ENCODE results near the gene GYPA.
"Not testable (repeated sequence)": the region's sequence is repeated elsewhere in the genome, so short reads cannot be mapped to it uniquely, and the experiment has no call there.

GYPA gene

GRCh38 chr4:144140594-144141295, at the start of gene GYPA:
Gene GYPA (minus strand): TSS chr4:144140718. CDS start chr4:144140635, 83 bp downstream.
- not testable (repeated sequence) for DNase-seq (ENCODE audit: low read depth in 2 of 2)

DNA sequence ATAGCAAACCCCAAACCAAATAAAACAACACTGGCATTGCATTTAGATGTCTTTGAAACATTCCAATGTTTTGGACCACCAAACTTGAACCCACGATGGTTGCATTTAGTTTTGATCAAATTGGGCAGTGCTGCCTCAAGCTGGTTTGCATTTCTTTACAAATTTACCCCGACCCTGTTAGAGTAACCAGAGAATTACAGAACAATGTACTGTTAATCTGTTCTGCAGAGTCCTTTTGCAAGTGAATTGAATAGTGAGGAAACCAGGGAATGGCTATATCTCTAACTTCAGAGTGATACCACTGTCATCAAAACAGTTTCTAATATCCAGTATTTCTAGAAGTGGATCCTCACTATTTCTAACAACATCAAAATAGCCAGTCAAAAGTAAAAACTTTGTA, 49.5 kb upstream of the GYPA start:
- no peak for DNase-seq (ENCODE audit: low read depth in 2 of 2)

GRCh38 chr4:144189121-144189520, 48.6 kb upstream of the GYPA start:
- DNase-seq (ENCODE audit: low read depth in 2 of 2), result no peak

DNA sequence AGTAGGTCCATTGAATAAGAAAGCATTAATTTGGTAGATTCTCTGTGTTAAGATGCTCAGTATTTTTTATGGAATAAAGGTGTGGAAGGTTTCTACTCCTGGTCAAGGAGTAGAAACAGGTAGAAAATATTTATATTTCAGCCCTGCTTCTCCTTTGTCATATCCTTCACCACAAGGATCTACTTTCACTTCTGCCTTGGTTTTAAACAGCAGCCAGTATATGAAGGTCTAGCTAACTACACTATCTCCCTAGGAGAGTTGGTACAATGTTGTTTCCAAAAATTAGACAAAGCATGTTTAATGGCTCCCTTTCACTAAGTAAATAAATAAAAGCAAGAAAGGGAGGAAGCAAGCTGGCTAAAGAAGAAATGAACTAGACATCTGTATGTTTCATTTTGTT, 44.6 kb upstream of the GYPA start:
- DNase-seq (ENCODE audit: low read depth in 2 of 2), result no peak

DNA sequence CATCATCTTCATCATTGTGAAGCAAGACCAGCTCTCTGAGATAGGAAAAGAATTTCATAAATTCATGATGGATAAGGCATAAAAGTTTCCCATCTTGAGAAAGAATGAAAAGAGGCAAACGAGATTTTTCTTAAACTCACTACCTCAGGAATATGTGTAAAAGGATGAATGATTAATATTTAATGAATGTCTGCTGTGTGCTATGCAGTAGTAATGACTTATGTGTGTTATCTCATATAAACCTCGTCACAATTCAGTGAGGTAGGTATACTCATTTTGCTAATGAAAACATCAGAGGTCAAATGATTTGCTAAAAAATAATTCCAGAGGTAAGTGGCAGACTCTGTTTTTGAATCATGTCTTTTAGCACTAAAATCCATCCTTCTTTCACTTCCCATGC, 42.6 kb upstream of the GYPA start:
- no peak for DNase-seq (ENCODE audit: low read depth in 2 of 2)

- no peak for DNase-seq (ENCODE audit: low read depth in 2 of 2)
Observed at GRCh38 chr4:144181391-144181790, 40.9 kb upstream of the GYPA start.

DNA sequence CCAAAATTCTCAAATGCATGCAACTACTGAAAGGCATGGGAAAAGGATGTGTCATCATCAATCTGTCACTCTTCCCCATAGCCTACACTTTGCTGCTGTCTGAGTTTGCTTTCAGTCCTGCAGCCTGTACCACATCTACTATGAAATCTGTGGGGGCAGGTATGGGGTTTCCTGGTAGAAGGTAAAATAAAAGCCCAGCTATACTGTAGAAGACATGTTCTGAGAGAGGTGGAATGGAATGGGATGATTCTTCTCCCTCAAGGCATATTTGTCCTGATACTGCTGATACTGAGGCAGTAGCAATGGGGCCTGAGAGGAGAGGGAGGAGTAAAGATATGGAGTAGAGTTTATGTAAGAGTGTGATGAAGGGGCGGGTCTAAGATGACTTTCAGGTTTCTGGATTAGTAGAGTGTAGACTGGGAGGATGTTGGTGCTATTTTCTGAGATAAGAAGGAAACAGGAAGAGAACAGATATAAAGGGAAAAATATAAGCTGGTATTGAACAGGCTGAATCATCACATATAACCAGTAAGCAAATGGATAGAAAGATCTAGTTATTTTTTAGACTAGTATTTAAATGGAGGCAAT, 38.7 kb upstream of the GYPA start:
- DNase-seq (ENCODE audit: low read depth in 2 of 2), result no peak

DNA sequence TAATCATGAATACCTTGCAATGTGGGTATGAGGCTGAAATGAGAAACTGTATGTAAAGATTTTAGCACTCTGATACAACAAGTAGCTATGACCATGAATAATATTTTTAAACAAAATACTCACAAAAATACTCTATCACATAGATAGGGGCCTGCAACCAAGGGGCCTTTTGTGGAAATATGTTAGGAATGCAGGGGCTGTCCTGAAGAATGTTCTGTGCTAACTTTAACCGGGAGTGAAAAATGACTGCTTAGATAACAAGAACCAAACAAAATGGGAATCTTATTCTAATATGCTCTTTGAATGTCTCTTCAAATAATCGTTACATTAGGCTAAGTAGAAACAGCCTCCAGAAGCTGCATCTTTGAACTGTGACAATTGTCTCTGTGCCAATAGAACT, 37.9 kb upstream of the GYPA start:
- no peak for DNase-seq (ENCODE audit: low read depth in 2 of 2)

GRCh38 chr4:144176476-144176875, 36.0 kb upstream of the GYPA start:
- no peak for DNase-seq (ENCODE audit: low read depth in 2 of 2)

GRCh38 chr4:144174401-144175067, 34.0 kb upstream of the GYPA start:
- no peak for DNase-seq (ENCODE audit: low read depth in 2 of 2)

DNA sequence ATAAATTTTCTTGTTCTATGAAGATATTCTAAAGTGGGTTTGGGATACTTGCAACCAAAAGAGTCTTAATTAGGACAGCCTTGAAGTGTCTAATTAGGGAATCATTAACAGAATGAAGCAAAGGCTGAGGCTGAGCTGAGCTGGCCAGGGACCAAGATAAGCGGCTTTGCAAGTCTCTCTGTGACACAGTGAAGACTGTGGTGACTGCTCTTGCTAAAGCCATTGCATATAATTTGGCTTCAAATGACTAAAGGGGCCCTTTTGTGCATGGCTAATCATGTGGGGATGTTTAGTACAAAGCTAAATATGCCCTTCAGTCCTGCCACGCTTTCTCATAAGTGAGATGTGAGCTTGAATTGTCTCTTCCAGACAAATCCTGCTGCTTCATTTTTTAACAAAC, 31.2 kb upstream of the GYPA start:
- no peak for DNase-seq (ENCODE audit: low read depth in 2 of 2)

DNA sequence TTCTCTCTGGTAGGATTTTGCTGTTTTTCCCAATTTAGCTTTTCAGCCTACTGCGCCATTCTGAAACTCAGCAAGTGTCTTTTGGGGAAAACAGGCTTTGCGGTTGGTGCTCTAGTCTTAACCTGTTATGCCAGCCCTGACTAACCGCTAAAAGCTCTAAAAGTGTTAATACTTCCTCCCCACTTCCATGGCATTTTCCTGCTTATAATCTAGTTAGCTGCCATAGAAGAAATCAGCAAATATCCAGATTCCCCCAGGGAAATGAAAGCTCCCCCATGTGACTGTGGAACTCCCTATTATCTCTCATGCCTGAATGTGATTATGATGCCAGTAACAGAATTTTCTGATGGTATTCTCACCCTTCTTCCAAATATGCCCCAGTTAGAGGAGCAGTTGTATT, 28.7 kb upstream of the GYPA start:
- DNase-seq (ENCODE audit: low read depth in 2 of 2), result no peak

DNA sequence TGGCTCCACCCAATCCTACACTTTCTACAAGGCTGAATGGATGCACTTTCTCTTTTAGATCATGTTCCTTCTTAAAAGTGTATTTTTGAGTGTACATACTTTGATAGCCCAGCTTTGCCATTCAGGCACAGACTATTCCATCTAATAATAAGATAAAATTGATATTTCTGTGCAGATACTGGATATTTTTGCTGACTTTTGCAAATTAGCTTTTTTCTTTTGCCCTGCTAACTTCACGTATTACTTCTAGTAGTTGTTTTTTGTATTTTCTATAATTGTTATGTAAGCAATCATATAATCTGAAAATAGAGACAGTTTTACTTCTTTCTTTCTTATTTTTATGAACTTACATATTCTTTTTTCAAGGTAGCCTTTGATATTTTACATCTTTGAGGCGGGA, 13.5 kb upstream of the GYPA start:
- no peak for DNase-seq (ENCODE audit: low read depth in 2 of 2)

GRCh38 chr4:144142690-144143326, 2.3 kb upstream of the GYPA start:
- DNase-seq (ENCODE audit: low read depth in 2 of 2), result not testable (repeated sequence)

DNA sequence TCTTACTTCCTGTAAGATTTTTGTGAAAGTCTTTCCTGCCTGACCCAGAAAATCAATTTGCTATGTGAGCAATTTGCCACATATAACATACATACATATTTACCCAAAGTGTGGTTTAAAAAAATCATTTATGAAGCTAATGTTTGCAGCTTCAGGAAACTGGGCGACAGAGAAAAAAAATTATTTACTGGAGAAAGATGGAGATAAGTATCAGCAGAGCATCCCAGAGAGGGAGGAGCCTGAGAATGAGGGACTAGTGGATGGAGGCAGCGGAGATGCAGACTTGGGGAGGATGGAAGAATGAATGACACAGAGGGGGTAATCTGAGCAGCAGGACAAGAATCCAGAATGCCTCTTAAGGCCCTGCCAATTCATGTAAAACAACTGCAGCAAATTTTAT, 975 bp upstream of the GYPA start:
- no peak for DNase-seq (ENCODE audit: low read depth in 2 of 2)

GRCh38 chr4:144139991-144140390, 527 bp downstream of the GYPA start:
- not testable (repeated sequence) for DNase-seq (ENCODE audit: low read depth in 2 of 2)

DNA sequence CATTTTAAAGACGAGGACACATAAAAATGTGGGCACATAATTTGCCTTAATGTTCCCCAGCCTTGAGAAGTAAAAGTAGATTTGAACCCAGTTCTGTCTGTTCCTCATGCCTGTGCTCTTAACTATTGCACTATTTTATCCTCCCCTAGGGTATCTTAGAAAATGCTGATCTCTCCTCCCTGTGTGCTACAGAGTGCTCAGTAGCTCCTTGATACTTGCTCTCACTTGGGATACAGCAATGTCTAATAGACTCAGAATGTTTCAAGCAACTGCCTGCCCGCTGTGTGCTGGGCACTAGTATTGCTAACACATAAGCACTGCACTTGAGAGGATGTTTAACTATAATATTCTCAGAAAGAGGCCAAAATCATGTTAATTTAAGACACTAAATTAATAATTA, 971 bp downstream of the GYPA start:
- DNase-seq (ENCODE audit: low read depth in 2 of 2), result not testable (repeated sequence)

DNA sequence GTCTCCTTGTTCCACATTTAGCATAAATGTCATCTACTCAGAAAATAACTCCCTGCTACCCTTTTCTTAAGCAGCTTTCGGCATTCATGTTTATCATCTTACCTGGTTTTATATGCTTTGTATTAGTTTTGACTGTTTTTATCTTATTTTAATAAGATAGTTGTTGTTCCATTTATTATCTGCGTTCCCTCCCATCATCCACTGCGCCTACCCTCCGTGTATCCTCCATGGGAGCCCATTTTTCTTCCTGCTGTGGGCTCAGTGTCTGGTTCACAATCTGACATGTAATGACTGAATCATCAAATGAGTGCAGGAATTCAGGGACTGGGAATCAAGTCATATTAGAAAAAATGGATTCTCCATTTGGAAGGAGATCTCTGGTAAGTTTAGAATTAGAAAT, 2.3 kb downstream of the GYPA start:
- DNase-seq (ENCODE audit: low read depth in 2 of 2), result not testable (repeated sequence)

GRCh38 chr4:144137137-144137931, 3.2 kb downstream of the GYPA start:
- DNase-seq (ENCODE audit: low read depth in 2 of 2), result not testable (repeated sequence)

GRCh38 chr4:144136189-144136588, 4.3 kb downstream of the GYPA start:
- not testable (repeated sequence) for DNase-seq (ENCODE audit: low read depth in 2 of 2)

DNA sequence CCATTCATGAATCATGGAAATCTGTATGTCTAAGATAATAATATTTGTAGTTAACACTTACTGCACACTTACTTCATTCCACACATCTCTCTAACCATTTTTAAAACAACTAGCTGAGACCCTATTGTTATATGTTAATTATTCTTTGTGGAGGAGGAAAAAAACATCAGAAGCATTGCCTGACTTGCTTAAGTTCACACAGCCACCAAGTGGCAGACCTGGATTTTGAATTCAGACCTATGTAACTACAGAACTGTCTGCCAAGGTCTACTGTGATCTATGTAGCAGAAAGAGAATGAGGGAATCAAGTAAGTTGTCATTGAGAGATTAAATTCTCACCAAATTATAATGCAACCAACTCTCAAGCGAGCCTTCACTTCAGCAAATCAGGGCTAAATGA, 10.4 kb downstream of the GYPA start:
- not testable (repeated sequence) for DNase-seq (ENCODE audit: low read depth in 2 of 2)

All from activated CD4-positive, alpha-beta T cell treated with anti-CD3 and anti-CD28 coated beads for 24 hours (primary cell).